GM19351 (cell line): ENCODE measurements around the gene IKZF1.
A peak's percentile ranks its signal among the peaks of the same experiment; 100 is the strongest.

ENCODE experiments used
- ATAC-seq: cut with Tn5 transposase; IDR thresholded peaks from one replicate; pipeline ENCODE4 v1.9.1; 2021; ENCODE audit warnings: mild to moderate bottlenecking, moderate library complexity; ENCODE audit not compliant: unreplicated experiment

IKZF1 gene

GRCh38 chr7:50304129-50304910, at the start of gene IKZF1:
Gene IKZF1, plus strand, starts transcription at chr7:50304716. Its CDS starts 14,346 bp downstream, at chr7:50319062.
- ATAC-seq, result peak; percentile 29

GRCh38 chr7:50261593-50261992, 42.9 kb upstream of the IKZF1 start:
- ATAC-seq, result no peak

DNA sequence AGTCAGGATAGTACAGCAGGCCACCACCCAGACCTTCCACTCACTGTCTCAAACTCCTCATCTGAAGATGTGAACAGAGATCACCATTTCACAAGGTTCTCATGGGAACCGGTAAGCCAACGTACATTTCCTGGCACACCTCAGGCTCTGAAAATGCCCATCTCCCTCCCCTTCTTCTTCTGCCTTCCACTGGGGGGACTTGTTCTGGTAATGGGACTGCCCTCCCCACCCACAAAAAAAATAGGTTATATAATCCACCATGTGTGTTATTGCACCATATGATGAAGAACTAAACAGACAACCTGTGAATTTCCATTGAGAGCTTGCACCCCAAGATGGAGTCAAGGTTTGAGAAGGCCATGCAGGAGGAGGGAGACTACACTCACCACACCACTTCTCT, 42.1 kb upstream of the IKZF1 start:
- peak; percentile 10 for ATAC-seq

GRCh38 chr7:50262916-50263690, 41.4 kb upstream of the IKZF1 start:
- peak; percentile 58 for ATAC-seq

DNA sequence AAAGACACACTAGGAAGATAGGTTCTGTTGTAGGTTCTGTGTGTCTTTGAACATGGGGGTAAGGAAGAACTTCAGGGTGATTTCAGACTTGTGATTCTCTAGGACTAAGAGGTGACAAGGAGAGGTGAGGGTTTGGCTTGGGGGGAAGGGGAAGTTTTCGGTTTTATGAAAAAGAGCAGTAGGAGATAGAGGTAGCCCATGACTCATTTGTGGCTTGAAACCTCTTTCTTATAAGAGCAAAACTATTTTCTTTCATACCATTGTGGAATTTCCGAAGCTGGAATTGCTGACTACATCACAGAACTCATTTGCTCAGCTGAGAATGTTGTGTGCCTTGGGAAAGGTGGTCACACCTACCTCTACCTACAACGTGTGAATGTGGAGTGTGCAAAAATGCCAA, 39.6 kb upstream of the IKZF1 start:
- ATAC-seq, result peak; percentile 15

DNA sequence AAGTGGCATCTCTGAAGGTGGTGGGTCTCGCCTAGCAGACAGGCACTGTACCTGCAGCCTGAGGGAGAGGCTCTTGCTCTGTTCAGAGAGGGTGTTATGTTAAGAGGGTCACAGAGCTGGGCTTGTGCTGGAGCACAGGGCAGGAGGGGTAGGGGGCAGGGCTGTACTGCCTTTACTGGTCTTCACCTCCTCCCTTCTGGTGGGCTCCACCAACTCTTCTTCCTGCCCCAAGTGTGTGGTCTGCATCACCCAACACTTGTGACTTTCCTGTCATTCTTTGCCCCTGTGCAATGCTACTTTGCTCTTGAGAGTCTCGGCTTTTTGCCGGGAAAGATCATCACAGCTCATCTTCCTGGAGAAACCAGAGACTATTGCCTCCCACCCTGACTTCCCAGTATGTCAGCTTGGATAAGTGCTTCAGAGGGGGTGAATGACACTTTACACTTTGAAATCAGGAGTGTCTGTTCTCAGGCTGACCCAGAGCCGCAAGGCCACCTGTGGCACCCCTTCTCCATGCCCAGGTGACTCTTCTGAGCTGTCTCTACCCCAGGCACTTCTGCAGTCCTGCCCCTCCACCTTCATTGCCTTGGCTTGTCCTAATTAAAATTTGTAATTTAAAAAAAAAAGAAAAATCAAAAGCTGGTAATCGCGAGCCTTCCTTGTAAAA, 38.4 kb upstream of the IKZF1 start:
- ATAC-seq, result no peak

GRCh38 chr7:50266635-50267386, 37.7 kb upstream of the IKZF1 start:
- peak; percentile 40 for ATAC-seq

DNA sequence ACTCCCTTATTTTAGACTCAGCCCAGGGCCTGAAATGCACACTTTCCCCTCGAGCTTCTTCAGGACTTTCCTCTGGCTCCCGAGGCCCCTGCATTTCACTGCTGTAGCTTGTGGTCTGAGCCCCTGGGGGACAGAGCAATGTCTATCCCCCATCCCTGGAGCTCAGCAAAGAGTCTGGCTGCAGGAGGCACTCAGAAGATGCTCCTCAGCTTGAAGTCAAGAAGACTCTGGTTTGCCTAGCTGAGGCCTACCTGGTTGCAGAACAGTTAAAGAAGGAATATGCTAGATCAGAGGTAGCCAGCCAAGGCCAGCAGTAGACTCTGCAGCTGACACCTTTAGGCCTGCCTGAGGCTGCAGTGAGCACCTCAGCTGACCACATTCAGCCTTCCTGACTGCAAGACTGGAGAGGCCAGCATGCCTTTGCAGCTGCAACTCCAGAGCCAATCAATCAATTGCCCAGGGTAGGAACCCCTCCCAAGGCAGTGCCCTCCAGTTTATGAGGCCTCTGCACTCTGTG, 36.9 kb upstream of the IKZF1 start:
- ATAC-seq, result no peak

DNA sequence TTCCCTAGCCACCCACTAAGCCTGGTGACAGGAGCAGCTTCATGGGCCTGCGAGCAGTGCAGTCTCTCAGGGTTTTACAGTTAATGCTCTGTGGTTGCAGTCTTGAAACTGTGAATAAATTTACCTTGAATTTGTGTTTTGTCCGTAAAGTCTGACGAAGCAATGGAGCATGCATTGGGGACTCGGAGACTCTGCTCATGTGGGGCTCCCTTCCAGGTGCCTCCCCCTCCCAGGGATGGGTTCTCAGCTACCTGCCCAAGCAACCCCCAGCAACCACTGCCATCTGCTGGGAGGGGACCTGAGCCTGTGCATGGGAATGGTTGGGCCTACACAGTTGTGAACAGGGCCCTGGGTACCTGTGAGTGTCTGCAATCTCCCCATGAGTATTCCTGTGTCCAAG, 36.3 kb upstream of the IKZF1 start:
- peak; percentile 27 for ATAC-seq

DNA sequence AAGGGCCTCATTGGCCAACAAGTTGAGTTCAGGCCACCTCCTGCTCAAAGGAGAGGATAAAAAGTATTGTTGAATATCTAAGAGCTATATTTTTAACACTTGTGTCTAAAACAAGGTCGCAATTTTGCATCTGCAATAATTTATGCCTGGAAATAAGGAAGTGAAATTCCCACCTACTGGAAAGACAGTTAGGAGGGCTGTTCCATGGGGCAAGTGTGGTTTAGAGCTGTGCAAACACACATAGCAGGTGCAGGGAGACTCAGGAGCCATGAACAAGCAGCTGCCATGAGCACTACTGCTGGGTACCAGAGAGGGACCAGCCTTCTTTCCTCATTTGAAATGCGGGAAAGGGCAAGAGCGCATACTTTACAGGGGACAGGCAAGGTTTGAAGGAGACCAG, 35.5 kb upstream of the IKZF1 start:
- ATAC-seq, result no peak

- ATAC-seq, result peak; percentile 26
Observed at GRCh38 chr7:50270531-50271018, 33.9 kb upstream of the IKZF1 start.

DNA sequence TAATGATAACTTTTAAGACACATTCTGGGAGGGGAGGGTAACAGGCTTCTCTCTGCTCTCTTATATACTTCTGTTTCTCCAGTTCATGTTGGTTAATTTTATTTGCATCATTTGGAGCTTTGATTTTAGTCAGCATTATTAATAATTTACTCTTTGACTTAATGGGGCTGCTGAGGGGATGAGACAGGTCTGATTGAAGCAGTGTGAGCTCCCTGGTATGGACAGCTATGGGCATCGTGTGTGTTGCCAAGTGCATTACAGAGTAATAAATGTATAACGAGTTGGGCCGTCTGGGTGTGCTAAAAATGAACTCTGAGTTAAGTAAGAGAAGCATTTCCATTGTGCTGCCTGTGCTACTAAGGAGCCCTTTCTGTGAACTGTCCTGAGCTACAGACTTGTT, 31.7 kb upstream of the IKZF1 start:
- no peak for ATAC-seq

DNA sequence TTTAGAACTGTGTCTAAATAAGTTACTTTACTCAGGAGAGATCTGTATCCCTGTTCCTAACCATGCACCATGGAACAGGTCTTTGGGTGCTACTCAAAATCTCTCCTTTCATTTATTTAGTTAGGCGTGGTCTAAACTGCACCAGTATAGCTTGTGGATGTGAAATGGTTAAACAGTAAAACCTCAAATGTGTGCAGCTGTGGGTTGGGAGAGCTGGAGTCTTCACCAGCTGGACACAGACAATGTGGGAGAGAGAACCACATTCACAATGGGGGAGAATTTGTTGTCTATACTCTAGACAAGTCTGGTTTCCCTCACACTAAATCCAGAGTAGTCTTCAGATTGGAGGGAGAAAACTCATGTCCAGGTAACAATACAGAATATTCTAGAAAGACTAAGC, 31.2 kb upstream of the IKZF1 start:
- no peak for ATAC-seq

GRCh38 chr7:50273870-50274269, 30.6 kb upstream of the IKZF1 start:
- ATAC-seq, result no peak

DNA sequence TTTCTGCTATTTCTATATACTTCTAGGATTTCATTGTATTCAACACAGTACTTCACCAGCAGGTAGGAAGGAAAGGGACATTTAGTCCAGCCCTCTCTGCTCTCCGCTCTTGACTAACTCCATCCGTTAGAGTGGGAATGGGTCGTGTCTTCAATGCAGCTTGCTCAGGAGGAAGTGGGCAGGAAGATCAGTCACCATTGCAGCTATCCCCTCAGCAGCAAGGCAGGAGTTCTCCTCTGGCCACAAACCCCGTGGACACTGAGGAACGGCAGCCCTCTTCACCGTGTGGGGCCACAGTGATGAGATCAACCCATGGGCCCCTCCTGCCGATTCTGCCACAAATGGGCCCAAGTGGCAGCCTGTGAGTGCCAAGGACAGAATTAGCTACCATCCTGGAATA, 30.2 kb upstream of the IKZF1 start:
- no peak for ATAC-seq

- ATAC-seq, result peak; percentile 25
Observed at GRCh38 chr7:50275430-50275829, 29.1 kb upstream of the IKZF1 start.

- ATAC-seq, result no peak
Observed at GRCh38 chr7:50276483-50276882, 28.0 kb upstream of the IKZF1 start.

DNA sequence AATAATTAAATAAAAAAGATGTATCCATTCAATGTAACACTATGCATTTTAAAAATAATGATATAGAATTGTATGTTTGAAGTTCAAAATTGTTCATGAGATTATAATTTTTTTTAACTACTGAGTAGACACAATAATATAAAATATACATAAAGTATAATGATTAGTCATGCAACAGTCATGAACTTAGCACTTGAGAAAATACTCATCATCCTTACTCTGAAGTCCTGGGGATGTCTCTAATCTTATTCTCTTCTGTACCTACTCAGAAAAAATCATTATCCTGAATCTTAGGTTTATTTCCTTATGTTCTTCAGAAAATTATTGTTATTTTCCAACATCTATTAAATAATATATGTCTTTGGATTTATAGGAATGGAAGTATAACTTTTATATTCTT, 26.4 kb upstream of the IKZF1 start:
- ATAC-seq, result no peak

DNA sequence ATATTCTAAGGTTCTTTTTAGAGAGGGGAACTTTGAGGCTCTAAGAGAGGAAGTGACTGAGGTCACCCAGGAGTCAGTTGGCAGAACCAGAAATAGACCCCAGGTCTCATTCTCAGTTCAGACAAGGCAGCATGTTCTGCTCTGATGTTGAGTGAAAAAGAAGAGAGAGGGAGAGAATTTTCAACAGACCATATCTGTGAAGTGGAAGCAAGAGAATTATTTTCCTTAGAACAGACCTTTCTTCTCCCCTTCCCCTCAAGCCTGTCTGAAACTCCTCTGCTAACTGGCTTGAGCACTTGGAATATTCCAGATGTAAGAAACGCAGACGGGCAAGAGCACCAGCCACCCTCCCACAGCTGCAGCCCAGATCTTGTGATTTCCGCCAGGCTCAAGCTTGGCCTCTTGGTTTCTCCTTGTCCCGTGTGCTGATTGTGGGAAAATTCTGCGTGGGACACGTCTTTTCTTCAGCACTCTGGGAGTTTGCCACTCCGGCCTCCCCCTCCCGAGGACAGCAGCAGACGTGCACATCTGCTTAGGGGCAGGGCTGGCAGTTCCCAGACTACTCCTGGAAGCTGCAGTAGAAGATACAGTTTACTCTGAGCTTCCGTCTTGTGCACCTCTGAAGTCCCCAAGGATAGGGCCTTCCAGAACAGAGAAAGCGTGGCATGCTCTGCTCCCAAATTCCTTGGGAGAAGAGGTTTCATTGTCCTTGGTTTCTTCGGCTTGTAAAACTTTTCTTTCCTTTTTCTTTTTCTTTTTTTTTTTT, 22.7 kb upstream of the IKZF1 start:
- ATAC-seq, result peak; percentile 92
